ENCODE measurements around the gene RHBDL3.
A peak's percentile ranks its signal among the peaks of the same experiment; 100 is the strongest.
"Not testable (repeated sequence)": the region's sequence is repeated elsewhere in the genome, so short reads cannot be mapped to it uniquely, and the experiment has no call there.

Gene RHBDL3

GRCh38 chr17:32289471-32290070 lies 23.9 kb downstream of the RHBDL3 start:
- no peak for DNase-seq (ENCODE audit: low spot score)

- no peak for DNase-seq (ENCODE audit: low spot score)
Measured at GRCh38 chr17:32292094-32292493, 26.5 kb downstream of the RHBDL3 start.

- no peak for DNase-seq (ENCODE audit: low spot score)
Measured at GRCh38 chr17:32297424-32297823, 31.8 kb downstream of the RHBDL3 start.

- no peak for DNase-seq (ENCODE audit: low spot score)
Measured at GRCh38 chr17:32297860-32298259, 32.2 kb downstream of the RHBDL3 start.

GRCh38 chr17:32298298-32298697 lies 32.7 kb downstream of the RHBDL3 start:
- no peak for DNase-seq (ENCODE audit: low spot score)

GRCh38 chr17:32298721-32299579 lies 33.3 kb downstream of the RHBDL3 start:
- DNase-seq (ENCODE audit: low spot score): no peak

- DNase-seq (ENCODE audit: low spot score): no peak
Measured at GRCh38 chr17:32299580-32300164, 34.0 kb downstream of the RHBDL3 start.

- no peak for DNase-seq (ENCODE audit: low spot score)
Measured at GRCh38 chr17:32302037-32302436, 36.4 kb downstream of the RHBDL3 start.

- no peak for DNase-seq (ENCODE audit: low spot score)
Measured at GRCh38 chr17:32302860-32303649, 37.4 kb downstream of the RHBDL3 start.

GRCh38 chr17:32303781-32304288 lies 38.2 kb downstream of the RHBDL3 start:
- DNase-seq (ENCODE audit: low spot score): no peak

GRCh38 chr17:32305049-32305448 lies 39.4 kb downstream of the RHBDL3 start:
- DNase-seq (ENCODE audit: low spot score): no peak

GRCh38 chr17:32307658-32308057 lies 42.0 kb downstream of the RHBDL3 start:
- no peak for DNase-seq (ENCODE audit: low spot score)

GRCh38 chr17:32311028-32311536 lies 45.5 kb downstream of the RHBDL3 start:
- DNase-seq (ENCODE audit: low spot score): no peak

GRCh38 chr17:32314636-32315035 lies 49.0 kb downstream of the RHBDL3 start:
- no peak for DNase-seq (ENCODE audit: low spot score)

- DNase-seq (ENCODE audit: low spot score): no peak
Measured at GRCh38 chr17:32315171-32315570, 49.5 kb downstream of the RHBDL3 start.

GRCh38 chr17:32316653-32317052 lies 51.0 kb downstream of the RHBDL3 start:
- not testable (repeated sequence) for DNase-seq (ENCODE audit: low spot score)

GRCh38 chr17:32317353-32317752 lies 51.7 kb downstream of the RHBDL3 start:
- no peak for DNase-seq (ENCODE audit: low spot score)

GRCh38 chr17:32318071-32318470 lies 52.4 kb downstream of the RHBDL3 start:
- DNase-seq (ENCODE audit: low spot score): no peak

GRCh38 chr17:32319548-32319905 lies 53.9 kb downstream of the RHBDL3 start:
- peak; percentile 66 for DNase-seq (ENCODE audit: low spot score)

- DNase-seq (ENCODE audit: low spot score): not testable (repeated sequence)
Measured at GRCh38 chr17:32320080-32320479, 54.4 kb downstream of the RHBDL3 start.

GRCh38 chr17:32320847-32321246 lies 55.2 kb downstream of the RHBDL3 start:
- no peak for DNase-seq (ENCODE audit: low spot score)

- no peak for DNase-seq (ENCODE audit: low spot score)
Measured at GRCh38 chr17:32323046-32323445, 57.4 kb downstream of the RHBDL3 start.
